Smooth muscle cell (in vitro differentiated cells): Measurements from ENCODE around the gene GABRG3. TPM values are rescaled to one million over a fixed set of nuclear protein-coding genes. Genes with fewer than 3 reads are reported as not detected.

Experiments used
- DNase-seq: peaks from one replicate; lab custom pipeline; 2025; ENCODE audit not compliant: unreplicated experiment; lab: John Stamatoyannopoulos, UW
- H2AFZ ChIP-seq: fragments of 200-600 bp; sonication (generic); 2 replicates; pipeline ENCODE4 v1.6.0; 2016; ENCODE audit warnings: antibody characterized with exemption, low read depth, mild to moderate bottlenecking
- H3F3A ChIP-seq: fragments of 200-600 bp; sonication (generic); 2 replicates; pipeline ENCODE4 v1.6.0; 2017; ENCODE audit warnings: antibody characterized with exemption, low read depth
- H3K27ac ChIP-seq: fragments of 200-600 bp; sonication (generic); 2 replicates; pipeline ENCODE4 v1.5.1; 2016; ENCODE audit warnings: low read depth, mild to moderate bottlenecking
- H3K27me3 ChIP-seq: fragments of 200-600 bp; sonication (generic); 2 replicates; pipeline ENCODE4 v1.6.1; 2016; ENCODE audit warnings: low read depth, mild to moderate bottlenecking
- H3K36me3 ChIP-seq: fragments of 200-600 bp; sonication (generic); 2 replicates; pipeline ENCODE4 v1.5.1; 2016; ENCODE audit warnings: low read depth
- H3K4me1 ChIP-seq: fragments of 200-600 bp; sonication (generic); 2 replicates; pipeline ENCODE4 v1.5.1; 2016; ENCODE audit warnings: low read depth
- H3K4me2 ChIP-seq: fragments of 200-600 bp; sonication (generic); 2 replicates; pipeline ENCODE4 v1.6.0; 2016; ENCODE audit warnings: mild to moderate bottlenecking
- H3K4me3 ChIP-seq: fragments of 200-600 bp; sonication (generic); 2 replicates; pipeline ENCODE4 v1.5.1; 2016; ENCODE audit warnings: mild to moderate bottlenecking
- H3K79me2 ChIP-seq: fragments of 200-600 bp; sonication (generic); 2 replicates; pipeline ENCODE4 v1.6.0; 2016; ENCODE audit warnings: low read depth, mild to moderate bottlenecking
- H3K9ac ChIP-seq: fragments of 200-600 bp; sonication (generic); 2 replicates; pipeline ENCODE4 v1.6.0; 2016; ENCODE audit warnings: low read depth
- H3K9me3 ChIP-seq: fragments of 200-600 bp; sonication (generic); replicated peaks from 2 replicates; pipeline ENCODE4 v1.5.1; 2016; ENCODE audit warnings: low read depth
- H4K20me1 ChIP-seq: fragments of 200-600 bp; sonication (generic); 2 replicates; pipeline ENCODE4 v1.6.0; 2016; ENCODE audit warnings: low read depth
- WGBS: methylation state at CpG from one replicate; pipeline ENCODE4 v1.1.7; 2016; ENCODE audit warnings: low lambda C conversion rate; 5-methylcytosine and 5-hydroxymethylcytosine counted together
- polyA plus RNA-seq: library from polyadenylated mRNA; unstranded; fragments of >200 nt; fragmentation: Nextera tagmentation; extraction: Ambion mirVana; gene quantifications from 2 replicates; pipeline ENCODE4 v1.2.1, GENCODE V29; 2016
- total RNA-seq: library from RNA; depleted of rRNA; stranded (reverse); fragments of >200 nt; gene quantifications from 2 replicates; pipeline ENCODE4 v1.2.3, GENCODE V29; 2014
- TF ChIP-seq, protein P1 (sequence below): fragments of 200-600 bp; sonication (generic); IDR thresholded peaks from 2 replicates; pipeline ENCODE4 v1.5.1; 2017; ENCODE audit warnings: borderline replicate concordance, mild to moderate bottlenecking, antibody characterized with exemption; ENCODE audit not compliant: insufficient read depth, poor library complexity, severe bottlenecking

GABRG3 gene
- total and polyA plus RNA-seq, 2 experiments from 2014 or later = under 0.01 TPM; not detected in 1

DNA sequence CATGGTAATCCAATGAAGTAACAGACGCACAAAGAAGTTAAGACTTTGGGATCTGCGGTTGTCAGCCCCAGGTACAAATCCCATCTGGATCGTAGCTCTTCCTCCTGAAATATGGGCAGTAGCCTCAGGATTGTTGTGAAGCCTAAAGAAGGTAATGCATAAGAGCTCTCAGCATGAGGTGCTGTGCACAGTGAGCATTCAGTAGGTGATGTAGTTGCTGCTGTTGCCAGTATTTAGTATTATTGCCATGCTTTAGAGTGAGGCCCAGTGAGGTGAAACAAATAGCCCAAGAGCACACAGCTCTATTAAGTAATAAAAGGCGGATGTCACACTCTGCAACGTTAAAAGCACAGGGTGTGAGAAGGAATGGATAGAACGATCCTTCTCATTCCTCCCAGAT is 225.7 kb downstream of the GABRG3 start:
- H2AFZ ChIP-seq = no peak overlapping the region
- TF ChIP-seq, protein P1, sequence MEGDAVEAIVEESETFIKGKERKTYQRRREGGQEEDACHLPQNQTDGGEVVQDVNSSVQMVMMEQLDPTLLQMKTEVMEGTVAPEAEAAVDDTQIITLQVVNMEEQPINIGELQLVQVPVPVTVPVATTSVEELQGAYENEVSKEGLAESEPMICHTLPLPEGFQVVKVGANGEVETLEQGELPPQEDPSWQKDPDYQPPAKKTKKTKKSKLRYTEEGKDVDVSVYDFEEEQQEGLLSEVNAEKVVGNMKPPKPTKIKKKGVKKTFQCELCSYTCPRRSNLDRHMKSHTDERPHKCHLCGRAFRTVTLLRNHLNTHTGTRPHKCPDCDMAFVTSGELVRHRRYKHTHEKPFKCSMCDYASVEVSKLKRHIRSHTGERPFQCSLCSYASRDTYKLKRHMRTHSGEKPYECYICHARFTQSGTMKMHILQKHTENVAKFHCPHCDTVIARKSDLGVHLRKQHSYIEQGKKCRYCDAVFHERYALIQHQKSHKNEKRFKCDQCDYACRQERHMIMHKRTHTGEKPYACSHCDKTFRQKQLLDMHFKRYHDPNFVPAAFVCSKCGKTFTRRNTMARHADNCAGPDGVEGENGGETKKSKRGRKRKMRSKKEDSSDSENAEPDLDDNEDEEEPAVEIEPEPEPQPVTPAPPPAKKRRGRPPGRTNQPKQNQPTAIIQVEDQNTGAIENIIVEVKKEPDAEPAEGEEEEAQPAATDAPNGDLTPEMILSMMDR = no peak
- no peak overlapping the region for H3K4me2 ChIP-seq
- H3K79me2 ChIP-seq = no peaks in the 10 kb centered on the region
- H3K36me3 ChIP-seq = no peaks in the 10 kb centered on the region
- H3K4me1 ChIP-seq = no peaks in the 10 kb centered on the region
- no peaks in the 10 kb centered on the region for H4K20me1 ChIP-seq
- WGBS = 93% methylated on average over 6 of the region's 6 CpGs
- H3K27ac ChIP-seq = no peak overlapping the region
- H3K9me3 ChIP-seq = no peaks in the 10 kb centered on the region
- H3K9ac ChIP-seq = no peak overlapping the region
- H3K4me3 ChIP-seq = no peak overlapping the region
- DNase-seq = no peak
- no peaks in the 10 kb centered on the region for H3K27me3 ChIP-seq
- H3F3A ChIP-seq = no peaks in the 10 kb centered on the region

DNA sequence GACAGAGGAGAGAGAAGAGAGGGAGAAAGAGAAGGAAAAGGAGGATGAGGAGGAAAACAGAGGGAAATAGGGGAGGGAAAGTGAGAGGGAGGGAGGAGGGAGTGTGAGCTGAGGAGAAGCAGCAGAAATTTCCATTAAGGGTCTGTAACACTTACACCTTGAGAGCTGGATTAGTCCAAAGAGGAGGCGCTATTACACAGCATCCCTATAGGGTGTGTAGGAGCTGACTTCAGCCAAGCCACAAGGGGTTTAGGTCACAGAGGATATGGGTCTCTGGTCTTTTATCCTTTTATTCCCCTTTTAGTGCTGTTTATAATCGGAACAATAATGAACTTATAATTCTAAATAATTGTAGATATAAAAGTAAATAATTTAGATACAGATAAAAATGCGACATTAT is 230.4 kb downstream of the GABRG3 start:
- TF ChIP-seq, protein P1 = no peak
- H3K4me1 ChIP-seq = no peaks in the 10 kb centered on the region
- H3K9ac ChIP-seq = no peak overlapping the region
- no peaks in the 10 kb centered on the region for H3K9me3 ChIP-seq
- no peak overlapping the region for H2AFZ ChIP-seq
- no peaks in the 10 kb centered on the region for H3K36me3 ChIP-seq
- H3K27me3 ChIP-seq = no peaks in the 10 kb centered on the region
- WGBS = 90% methylated on average over 3 of the region's 3 CpGs
- H3K79me2 ChIP-seq = no peaks in the 10 kb centered on the region
- DNase-seq = no peak
- no peak overlapping the region for H3K4me3 ChIP-seq
- H3F3A ChIP-seq = no peaks in the 10 kb centered on the region
- no peak overlapping the region for H3K4me2 ChIP-seq
- H3K27ac ChIP-seq = no peak overlapping the region
- H4K20me1 ChIP-seq = no peaks in the 10 kb centered on the region

DNA sequence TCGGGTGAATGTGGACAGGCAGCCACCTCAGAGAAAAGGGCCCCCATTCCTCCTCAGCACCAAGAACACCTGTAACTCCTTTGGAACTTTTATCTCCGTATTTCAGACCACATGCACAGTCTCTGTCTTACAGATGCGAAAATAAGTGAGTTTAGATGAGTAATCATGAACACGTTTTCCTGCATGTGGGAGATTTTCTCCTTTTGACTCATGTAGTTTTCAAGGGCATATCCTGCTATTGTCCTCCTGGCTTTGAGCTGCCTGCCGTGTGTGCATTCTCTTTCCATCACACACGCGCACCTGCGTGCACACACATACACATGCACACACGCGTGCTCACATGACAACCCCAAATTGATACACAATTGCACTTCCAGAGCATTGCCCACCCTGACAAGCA is 239.2 kb downstream of the GABRG3 start:
- 84% methylated on average over 10 of the region's 10 CpGs for WGBS
- H3K4me1 ChIP-seq = no peaks in the 10 kb centered on the region
- no peak overlapping the region for H3K4me3 ChIP-seq
- H3K36me3 ChIP-seq = no peaks in the 10 kb centered on the region
- no peak overlapping the region for H2AFZ ChIP-seq
- no peak overlapping the region for H3K27ac ChIP-seq
- no peaks in the 10 kb centered on the region for H4K20me1 ChIP-seq
- H3K9me3 ChIP-seq = no peaks in the 10 kb centered on the region
- TF ChIP-seq, protein P1 = no peak
- H3K9ac ChIP-seq = no peak overlapping the region
- no peak for DNase-seq
- no peaks in the 10 kb centered on the region for H3K79me2 ChIP-seq
- no peak overlapping the region for H3K4me2 ChIP-seq
- no peaks in the 10 kb centered on the region for H3F3A ChIP-seq
- H3K27me3 ChIP-seq = no peaks in the 10 kb centered on the region

DNA sequence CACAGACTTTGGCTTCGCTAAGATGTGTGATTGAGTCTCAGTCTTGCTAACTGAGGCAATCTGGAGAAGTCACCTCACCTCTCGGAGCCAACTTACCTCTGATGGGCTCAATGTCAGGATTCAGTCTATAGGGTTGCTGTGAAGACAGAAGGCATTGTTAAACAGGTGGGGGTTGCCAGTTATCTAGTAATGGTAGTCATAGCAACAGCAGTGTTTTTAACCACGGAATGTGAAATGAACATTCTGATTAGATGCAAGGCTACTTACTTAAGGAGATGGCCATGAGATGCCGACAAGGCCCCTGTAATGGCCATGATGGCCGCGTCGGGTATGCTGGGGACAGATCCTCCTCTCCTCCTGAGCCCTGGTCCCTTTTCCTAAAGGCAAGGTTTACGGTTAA is 243.1 kb downstream of the GABRG3 start:
- no peaks in the 10 kb centered on the region for H3K4me1 ChIP-seq
- no peaks in the 10 kb centered on the region for H3K9me3 ChIP-seq
- no peak overlapping the region for H3K27ac ChIP-seq
- H3K4me2 ChIP-seq = no peak overlapping the region
- no peaks in the 10 kb centered on the region for H3F3A ChIP-seq
- no peaks in the 10 kb centered on the region for H3K79me2 ChIP-seq
- no peaks in the 10 kb centered on the region for H3K27me3 ChIP-seq
- no peak overlapping the region for H3K4me3 ChIP-seq
- H4K20me1 ChIP-seq = no peaks in the 10 kb centered on the region
- TF ChIP-seq, protein P1 = no peak
- H2AFZ ChIP-seq = no peak overlapping the region
- DNase-seq = no peak
- H3K36me3 ChIP-seq = no peaks in the 10 kb centered on the region
- no peak overlapping the region for H3K9ac ChIP-seq
- WGBS = 82% methylated on average over 8 of the region's 8 CpGs
